Measurements from ENCODE around the gene MRPS6.

Gene MRPS6

GRCh38 chr21:34191876-34192275, 118.5 kb downstream of the MRPS6 start:
- Histone ChIP-seq H3K27ac (ENCODE audit: low read depth, low read length) (no peak overlapping the region), H3K9ac (ENCODE audit: low read depth, low read length) (no peak overlapping the region), H3K9me3 (ENCODE audit: control insufficient read depth, insufficient read depth, low read length) (no peaks in the 10 kb centered on the region), H3K36me3 (ENCODE audit: control insufficient read depth, insufficient read depth, low read length) (no peaks in the 10 kb centered on the region), H3K4me3 (ENCODE audit: low read depth, low read length) (no peak overlapping the region), H3K27me3 (ENCODE audit: control insufficient read depth, insufficient read depth, low read length) (no peaks in the 10 kb centered on the region), H3K4me1 (ENCODE audit: control insufficient read depth, insufficient read depth, low read length) (peaks cover 26% of the 10 kb centered on the region)

Measured in HUES48 (cell line).